Bronchial epithelial cell (primary cell): ENCODE results near the gene PIEZO1. TPM values are rescaled to one million over a fixed set of nuclear protein-coding genes. Genes with fewer than 3 reads are reported as not detected.

Experiments
- DNase-seq: peaks from one replicate; pipeline ENCODE4 v3.0.0-alpha.2; 2010; ENCODE audit warnings: low read depth
- FAIRE-seq: peaks from 2 replicates; lab custom pipeline; 2011; peaks lifted over from hg19 to GRCh38; lab: Jason Lieb, UNC
- H3K27me3 ChIP-seq: 2 replicates; pipeline ENCODE4 v1.5.1; 2011; ENCODE audit warnings: low read length; ENCODE audit not compliant: control insufficient read depth, insufficient read depth
- H3K36me3 ChIP-seq: 2 replicates; pipeline ENCODE4 v1.5.1; 2011; ENCODE audit warnings: low read length; ENCODE audit not compliant: control insufficient read depth, insufficient read depth
- H3K4me3 ChIP-seq: 2 replicates; pipeline ENCODE4 v1.5.1; 2011; ENCODE audit warnings: mild to moderate bottlenecking, low read depth, low read length, control low read depth
- CTCF ChIP-seq: IDR thresholded peaks from 2 replicates; pipeline ENCODE4 v1.5.1; 2011; ENCODE audit warnings: mild to moderate bottlenecking, moderate library complexity, low read length, control low read depth, inconsistent platforms; ENCODE audit not compliant: insufficient read depth, severe bottlenecking
- total RNA-seq: library from RNA; depleted of rRNA; stranded (reverse); fragments of >200 nt; gene quantifications from 2 replicates; pipeline ENCODE4 v1.2.1, GENCODE V29; 2014

PIEZO1 gene
- total RNA-seq, 1 donor from 2014 or later: 98.2 TPM

DNA sequence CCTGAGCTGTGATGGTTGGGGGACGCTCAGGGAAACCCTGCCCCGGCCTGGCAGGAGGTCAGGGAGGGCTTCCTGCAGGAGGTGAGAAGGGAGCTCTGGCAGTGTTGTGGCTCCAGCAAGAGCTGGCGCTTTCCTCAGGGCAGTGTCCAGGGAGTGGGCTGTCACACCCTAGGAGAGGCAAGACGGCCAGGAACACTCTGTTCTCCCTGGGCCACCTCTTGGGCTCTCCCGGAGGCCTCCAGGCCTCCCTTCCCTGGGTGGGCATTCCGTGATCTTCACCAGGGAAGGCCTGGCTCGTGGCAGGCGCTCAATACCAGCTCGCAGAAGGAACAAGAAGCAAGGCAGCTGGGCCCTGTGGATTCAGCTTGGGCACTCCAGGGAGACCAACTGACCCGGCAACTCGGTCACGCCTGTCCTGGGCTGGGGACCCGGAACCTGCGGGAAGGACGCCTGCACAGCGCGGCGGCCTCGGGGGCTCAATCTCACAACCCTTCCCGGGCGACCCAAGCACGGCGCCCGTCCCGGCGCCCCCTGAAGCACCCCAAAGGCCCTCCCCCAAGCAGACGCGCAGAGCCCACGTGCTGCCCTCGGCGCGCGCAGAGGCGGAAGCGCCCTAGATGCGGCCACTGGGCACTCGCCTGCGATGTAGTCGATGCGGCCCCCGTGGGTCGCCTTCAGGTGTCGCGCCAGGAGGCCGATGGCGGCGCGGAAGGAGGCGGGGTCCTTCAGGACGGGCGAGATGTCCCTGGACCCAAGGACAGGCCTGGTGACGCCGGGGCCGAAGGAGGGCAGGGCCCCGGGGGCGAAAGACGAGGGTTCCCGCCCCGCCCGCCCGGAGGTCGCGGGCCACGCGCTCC lies 26.1 kb upstream of the PIEZO1 start:
- Histone ChIP-seq H3K4me3 (peak overlapping the region; percentile 89), H3K36me3 (peaks cover 12% of the 10 kb centered on the region), H3K27me3 (no peaks in the 10 kb centered on the region)
- DNase-seq (peak; percentile 36), FAIRE-seq (no peak)
- no peak for TF ChIP-seq CTCF

- peak overlapping the region; percentile 89 for H3K4me3 ChIP-seq
- DNase-seq (no peak), FAIRE-seq (no peak)
- H3K27me3 ChIP-seq: no peaks in the 10 kb centered on the region
- TF ChIP-seq CTCF: no peak
- H3K36me3 ChIP-seq: peaks cover 12% of the 10 kb centered on the region
Measured at GRCh38 chr16:88810166-88810911, 25.3 kb upstream of the PIEZO1 start.

GRCh38 chr16:88809676-88810165 lies 24.7 kb upstream of the PIEZO1 start:
- Histone ChIP-seq H3K27me3 (no peaks in the 10 kb centered on the region), H3K36me3 (peaks cover 12% of the 10 kb centered on the region), H3K4me3 (no peak overlapping the region)
- FAIRE-seq (no peak), DNase-seq (no peak)
- TF ChIP-seq CTCF: no peak

DNA sequence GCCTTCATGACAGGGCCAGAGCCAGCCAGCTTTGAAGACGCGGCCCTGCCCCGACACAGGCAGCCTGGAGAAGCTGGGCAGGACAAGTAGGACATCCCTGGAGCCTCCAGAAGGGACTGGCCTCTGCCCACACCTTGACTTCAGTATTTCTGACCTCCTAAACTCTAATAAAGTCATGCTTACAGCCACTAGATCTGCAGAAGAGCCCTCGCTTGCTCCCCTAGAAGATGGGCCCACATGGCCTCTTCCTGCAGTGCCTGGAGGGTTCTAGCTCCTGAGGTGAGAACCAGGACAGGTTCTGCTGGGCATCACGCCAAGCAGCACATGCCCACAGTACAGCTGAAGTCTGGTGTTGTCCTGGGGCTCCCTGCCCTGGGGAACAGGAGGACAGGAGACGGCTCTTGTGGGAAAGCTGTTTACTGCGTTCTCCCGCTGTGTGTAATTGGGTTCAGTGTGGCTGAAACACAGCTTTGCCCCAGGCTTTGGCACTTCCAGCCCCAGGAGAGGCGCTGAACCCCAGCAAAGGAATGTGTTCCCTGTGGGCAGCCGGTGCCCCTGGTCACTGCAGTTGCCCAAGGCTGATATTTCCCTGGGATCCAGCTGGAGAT lies 24.2 kb upstream of the PIEZO1 start:
- Histone ChIP-seq H3K36me3 (peaks cover 12% of the 10 kb centered on the region), H3K27me3 (no peaks in the 10 kb centered on the region), H3K4me3 (no peak overlapping the region)
- FAIRE-seq: no peak
- DNase-seq: no peak
- TF ChIP-seq CTCF: no peak

- no peak for FAIRE-seq
- H3K27me3 ChIP-seq: no peaks in the 10 kb centered on the region
- no peak overlapping the region for H3K4me3 ChIP-seq
- TF ChIP-seq CTCF: no peak
- no peak for DNase-seq
- H3K36me3 ChIP-seq: peaks cover 12% of the 10 kb centered on the region
Measured at GRCh38 chr16:88807626-88808453, 22.8 kb upstream of the PIEZO1 start.
